CMK (cell line): ENCODE data around the gene RAB11A.

ENCODE experiments used
- DNase-seq: peaks from one replicate; pipeline ENCODE4 v3.0.0-alpha.2; 2010; ENCODE audit warnings: low read depth

Gene RAB11A

DNA sequence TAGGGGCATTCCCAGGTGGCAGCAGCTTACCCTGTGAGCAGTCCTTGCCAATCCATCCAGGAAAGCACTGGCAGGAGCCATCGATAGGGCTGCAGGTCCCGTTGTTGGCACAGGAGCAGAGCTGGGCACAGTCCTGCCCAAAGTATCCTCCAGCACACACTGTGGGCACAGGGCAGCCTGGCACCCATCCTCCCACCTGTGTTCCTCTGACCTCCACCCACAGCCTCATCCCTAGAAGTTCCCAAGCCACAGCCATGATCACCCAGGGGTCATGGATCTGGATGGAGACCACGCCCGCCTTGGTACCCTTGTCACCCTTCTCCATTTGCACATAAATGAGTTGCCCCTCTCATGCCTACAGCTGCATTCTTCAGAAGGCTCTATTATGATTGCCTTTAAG, 48.6 kb downstream of the RAB11A start:
- no peak for DNase-seq

GRCh38 chr15:65918357-65918920, 49.1 kb downstream of the RAB11A start:
- no peak for DNase-seq

DNA sequence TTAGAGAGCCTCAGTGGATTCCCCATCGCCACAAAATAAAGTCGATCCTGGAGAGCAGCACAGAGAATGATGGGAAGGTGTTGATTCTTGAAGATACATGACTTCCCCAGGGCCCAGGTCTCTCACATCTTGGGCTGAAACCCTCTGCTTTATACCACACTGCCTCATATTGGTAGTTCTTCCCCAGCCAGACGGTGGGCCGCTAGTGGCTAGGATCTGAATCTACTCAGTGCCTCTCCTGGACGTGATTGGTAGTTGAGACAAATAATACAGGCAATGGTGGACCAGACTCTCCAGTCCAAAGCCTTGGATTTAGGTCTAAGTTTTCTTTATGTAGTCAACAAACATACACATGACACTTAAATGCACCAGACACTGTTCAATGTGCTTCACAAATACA, 49.7 kb downstream of the RAB11A start:
- no peak for DNase-seq

DNA sequence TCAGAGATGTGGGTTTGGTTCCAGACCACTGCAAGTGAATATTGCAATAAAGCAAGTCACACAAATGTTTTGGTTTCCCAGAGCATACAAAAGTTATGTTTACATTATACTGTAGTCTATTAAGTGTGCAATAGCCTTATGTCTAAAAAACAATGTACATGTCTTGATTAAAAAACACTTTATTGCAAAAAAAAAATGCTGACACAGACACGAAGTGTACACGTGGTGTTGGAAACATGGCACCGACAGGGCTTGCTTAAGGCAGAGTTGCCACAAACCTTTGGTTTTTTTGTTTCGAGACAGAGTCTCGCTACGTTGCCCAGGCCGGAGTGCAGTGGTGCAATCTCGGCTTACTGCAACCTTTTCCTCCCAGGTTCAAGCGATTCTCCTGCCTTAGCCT, 50.1 kb downstream of the RAB11A start:
- no peak for DNase-seq

- DNase-seq, result no peak
Measured at GRCh38 chr15:65920121-65920520, 50.8 kb downstream of the RAB11A start.

- no peak for DNase-seq
Measured at GRCh38 chr15:65920825-65921309, 51.6 kb downstream of the RAB11A start.

- no peak for DNase-seq
Measured at GRCh38 chr15:65921780-65922179, 52.5 kb downstream of the RAB11A start.

DNA sequence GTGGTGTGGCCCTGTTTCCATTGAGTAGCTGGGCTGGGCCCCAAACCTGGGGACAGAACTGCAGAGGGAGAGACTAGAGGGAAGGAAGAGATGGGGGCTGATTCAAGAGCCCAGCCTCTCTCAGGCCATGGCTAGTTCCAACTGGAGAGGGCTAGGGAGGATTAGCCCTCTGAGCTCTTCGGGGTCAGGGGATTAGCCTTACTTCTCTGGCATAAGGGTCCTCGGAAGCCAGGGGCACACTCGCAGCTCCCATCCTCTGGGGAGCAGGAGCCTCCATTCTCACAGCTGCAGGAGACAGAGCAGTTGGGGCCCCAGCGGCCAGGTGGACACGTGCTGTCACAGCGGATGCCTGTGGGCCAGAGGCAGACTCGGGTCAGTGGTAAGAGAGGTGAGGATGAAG, 53.3 kb downstream of the RAB11A start:
- DNase-seq, result no peak

DNA sequence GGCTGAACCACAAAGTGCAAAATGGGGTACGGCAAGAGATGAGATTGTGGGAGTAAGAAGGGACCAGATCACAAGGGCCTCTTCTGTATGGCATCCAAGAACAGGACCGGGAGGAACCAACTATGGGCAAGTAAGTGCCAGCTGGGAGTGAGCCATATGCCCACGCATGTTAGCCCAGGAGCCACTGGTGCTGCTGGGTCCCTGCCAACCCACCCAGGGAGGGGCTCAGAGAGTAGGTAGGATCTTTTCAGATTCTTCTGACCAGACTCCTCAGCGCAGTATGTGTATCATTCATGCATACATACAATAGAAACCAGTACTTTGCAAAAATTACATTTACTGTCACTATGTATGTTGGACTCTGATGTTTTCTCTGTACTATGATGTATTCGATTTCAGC, 54.0 kb downstream of the RAB11A start:
- DNase-seq, result no peak

DNA sequence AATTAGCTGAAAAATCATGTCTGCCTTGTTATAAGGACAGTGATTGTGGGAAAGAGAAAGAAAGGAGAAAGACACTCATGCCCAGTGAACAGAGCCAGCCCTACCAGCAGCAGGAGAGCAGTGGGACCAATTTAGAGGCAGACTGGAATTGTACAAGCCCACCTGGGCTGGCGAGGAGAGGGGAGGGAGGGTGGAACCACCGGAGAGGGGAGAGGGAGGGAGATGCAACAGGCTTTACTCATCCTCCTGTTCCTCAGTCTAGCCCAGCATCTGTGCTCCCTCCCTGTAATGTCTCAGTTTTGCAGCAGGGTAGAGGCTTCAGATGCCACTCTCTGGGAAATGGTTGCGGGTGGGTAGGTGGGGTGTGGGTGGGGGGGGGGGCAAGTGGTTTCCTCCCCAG, 54.7 kb downstream of the RAB11A start:
- no peak for DNase-seq

- DNase-seq, result no peak
Measured at GRCh38 chr15:65925338-65925737, 56.0 kb downstream of the RAB11A start.

DNA sequence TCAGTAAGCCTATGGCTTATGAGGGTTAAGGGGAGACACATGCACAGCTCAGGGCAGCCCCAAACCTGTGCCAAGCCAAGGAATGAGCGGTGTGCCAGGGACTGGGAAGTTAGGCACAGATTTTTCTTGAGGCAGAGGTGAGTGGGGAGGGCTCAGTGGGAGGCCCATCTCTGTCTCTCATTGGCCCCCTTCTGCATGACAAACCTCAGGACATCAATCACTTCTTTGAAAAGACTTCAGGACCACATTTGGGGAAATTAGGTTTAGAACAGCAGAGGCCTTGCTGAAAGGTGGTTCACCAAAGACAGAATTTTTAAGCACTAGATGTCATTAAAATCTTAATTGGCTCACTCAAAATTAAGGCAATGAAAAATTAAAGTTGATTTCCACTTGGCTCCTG, 57.2 kb downstream of the RAB11A start:
- no peak for DNase-seq

DNA sequence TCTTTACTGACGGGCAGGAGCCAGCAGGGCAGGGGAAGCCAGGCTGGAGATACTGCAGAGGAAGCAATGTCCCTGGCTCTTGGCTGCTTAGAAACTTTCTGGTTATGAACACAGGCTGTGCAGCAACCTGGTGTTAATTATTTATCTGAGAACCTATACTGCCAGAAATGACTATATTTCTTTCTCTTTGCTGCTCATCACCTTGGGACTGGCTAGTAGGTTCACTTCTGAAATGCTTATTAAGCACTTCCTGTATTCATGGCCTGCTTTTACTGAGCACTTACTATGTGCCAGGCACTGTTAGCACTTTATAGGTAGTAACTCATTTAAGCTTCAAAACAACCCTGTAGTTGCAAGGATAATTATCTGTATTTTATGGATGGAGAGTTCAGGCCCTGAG, 57.6 kb downstream of the RAB11A start:
- DNase-seq, result no peak

GRCh38 chr15:65927545-65927944, 58.3 kb downstream of the RAB11A start:
- DNase-seq, result no peak

DNA sequence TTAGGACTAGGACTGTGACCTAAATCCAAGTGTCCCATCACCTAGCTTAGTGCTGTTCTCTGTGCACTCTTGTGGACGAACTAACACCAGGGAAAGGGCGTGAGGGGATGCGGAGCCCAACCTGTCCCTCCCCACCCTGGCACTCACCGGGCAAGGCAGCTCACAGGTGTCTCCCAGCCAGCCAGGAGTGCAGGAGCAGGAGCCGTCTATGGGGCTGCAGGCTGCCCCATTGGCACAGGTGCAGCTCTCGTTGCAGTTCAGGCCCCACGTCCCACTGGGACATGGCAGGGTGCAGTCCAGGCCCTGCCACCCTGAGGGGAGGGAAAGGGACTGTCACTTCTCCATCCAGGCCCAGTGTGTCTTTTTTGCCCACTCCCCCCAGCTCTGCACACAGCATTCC, 60.3 kb downstream of the RAB11A start:
- no peak for DNase-seq

DNA sequence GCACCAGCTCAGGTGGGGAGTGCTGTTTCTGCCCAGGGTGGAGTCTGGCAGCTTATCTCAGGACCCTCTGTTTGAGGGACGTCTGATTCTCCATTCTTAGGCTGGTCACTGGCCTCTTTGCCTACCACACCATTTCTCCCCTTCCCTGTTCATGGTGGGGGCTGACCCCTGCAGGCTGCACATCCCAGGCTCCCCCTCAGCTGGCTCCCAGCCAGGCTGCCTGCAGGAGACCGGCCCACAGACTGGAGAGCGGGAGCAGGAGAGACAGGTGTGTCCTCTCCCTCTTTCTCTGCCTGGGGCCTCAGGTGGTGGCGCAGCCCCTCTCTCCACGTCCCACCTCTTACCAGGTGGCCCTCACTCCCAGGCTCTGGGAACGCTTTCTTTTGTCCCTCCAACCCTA, 60.8 kb downstream of the RAB11A start:
- DNase-seq, result no peak

DNA sequence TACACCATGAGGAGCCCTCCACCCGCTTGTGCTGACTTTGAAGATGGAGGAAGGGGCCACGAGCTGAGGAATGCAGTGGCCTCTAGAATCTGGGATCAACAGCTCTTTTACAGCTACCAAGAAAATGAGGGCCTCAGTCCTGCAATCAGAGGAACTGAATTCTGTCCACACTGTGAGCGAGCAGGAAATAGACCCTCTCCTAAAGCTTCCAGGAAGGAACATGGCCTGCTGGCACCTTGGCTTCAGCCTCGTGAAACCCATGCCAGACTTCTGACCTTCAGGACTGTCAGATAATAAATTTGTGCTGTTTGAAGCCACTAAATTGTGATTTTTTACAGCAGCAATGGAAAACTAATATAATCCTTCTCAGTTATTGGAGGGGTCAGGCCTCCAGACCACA, 61.9 kb downstream of the RAB11A start:
- DNase-seq, result no peak

- DNase-seq, result no peak
Measured at GRCh38 chr15:65935391-65935790, 66.1 kb downstream of the RAB11A start.

DNA sequence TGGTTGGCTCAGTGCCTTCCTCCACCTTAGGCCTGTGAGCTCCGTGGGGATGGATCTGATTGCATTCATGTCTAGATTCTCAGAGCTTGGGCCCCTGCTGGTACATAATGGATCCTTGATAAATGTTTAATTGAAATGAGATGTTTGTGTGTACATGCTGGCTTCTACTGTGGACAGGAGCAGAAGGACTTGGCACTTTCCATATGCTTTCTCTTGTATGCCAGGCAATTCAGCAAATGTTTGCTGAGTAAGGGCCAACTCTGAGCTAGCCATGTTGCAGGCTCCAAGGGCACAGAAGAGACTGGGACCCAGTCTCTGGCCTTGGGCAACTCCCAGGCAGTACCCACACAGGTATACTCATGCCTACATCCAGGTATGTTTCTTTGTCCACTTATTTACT, 67.0 kb downstream of the RAB11A start:
- DNase-seq, result no peak

- no peak for DNase-seq
Measured at GRCh38 chr15:65937054-65937453, 67.8 kb downstream of the RAB11A start.

GRCh38 chr15:65937476-65937875, 68.2 kb downstream of the RAB11A start:
- no peak for DNase-seq

DNA sequence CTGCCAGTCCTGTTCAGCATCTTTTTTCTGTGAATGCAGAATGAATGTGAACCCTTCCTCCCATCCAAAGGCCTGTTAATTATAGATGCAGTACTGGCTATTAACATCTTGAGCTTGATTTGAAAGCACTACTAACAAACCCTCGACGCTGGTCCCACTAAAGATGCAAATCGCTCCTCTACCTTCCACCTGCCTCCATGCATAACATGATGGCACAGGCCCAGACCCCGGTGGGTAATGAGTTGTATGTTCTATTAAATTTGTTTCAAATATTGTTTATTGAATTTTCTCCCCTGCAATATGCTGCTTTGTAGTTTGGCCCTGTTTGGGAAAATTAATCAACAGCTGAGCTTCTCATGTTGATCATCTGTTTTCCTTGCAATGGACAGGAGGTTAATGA, 69.3 kb downstream of the RAB11A start:
- DNase-seq, result no peak

GRCh38 chr15:65939901-65940617, 70.8 kb downstream of the RAB11A start:
- no peak for DNase-seq

DNA sequence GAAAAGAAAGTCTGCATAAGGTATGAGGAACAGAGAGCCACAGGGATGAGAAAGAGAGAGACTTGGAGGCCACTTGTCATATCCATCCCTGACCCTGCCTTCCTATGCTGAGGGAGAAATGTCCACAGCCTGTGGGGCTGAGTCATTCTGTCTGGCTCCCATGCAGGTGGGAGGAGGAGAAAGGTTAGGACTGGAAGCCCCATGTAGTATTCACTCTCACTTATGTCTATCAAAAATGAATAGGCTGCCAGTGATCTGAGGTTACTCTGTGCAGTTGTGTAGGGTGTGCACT, 71.3 kb downstream of the RAB11A start:
- no peak for DNase-seq
